Tibial nerve (tissue), 3 donors: ENCODE measurements around the gene IGLL5.

Experiments used
- POLR2A ChIP-seq, 2 donors: fragments of 450-650 bp; IDR thresholded peaks; one replicate each; pipeline ENCODE4 v1.6.1; 2017; ENCODE audit warnings: antibody characterized with exemption in 2 of 2, mild to moderate bottlenecking in 2 of 2, moderate library complexity in 2 of 2
- TF ChIP-seq, protein P1 (sequence below), 5 experiments: fragments of 200-600 bp in 3 of 5; fragments of 450-650 bp in 2 of 5; sonication (generic) in 3 of 5; IDR thresholded peaks; one replicate each; pipeline ENCODE4 v1.5.1; 2016 to 2019; ENCODE audit warnings: antibody characterized with exemption in 5 of 5, mild to moderate bottlenecking in 3 of 5, moderate library complexity in 2 of 5

DNA sequence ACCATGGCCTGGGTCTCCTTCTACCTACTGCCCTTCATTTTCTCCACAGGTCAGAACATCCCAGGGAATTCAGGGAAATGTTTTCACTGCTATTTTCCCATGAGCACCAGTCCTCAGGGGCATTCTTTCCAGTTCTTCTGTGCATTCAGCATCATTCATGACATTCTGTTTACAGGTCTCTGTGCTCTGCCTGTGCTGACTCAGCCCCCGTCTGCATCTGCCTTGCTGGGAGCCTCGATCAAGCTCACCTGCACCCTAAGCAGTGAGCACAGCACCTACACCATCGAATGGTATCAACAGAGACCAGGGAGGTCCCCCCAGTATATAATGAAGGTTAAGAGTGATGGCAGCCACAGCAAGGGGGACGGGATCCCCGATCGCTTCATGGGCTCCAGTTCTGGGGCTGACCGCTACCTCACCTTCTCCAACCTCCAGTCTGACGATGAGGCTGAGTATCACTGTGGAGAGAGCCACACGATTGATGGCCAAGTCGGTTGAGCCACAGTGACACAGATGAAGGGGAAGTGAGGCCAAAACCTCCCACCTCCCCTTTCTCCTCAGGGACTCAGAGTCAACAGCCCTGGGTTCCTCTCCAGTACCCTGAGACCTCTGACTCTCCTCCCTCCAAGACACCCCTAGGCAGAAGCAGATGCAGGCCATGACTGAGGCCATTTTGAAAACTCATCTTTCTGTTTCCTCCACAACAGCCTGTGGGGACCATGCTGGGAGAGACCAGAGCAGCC, 15.9 kb upstream of the IGLL5 start:
- TF ChIP-seq POLR2A (IDR thresholded peaks at IDR 0.05) = no peak
- TF ChIP-seq, protein P1, sequence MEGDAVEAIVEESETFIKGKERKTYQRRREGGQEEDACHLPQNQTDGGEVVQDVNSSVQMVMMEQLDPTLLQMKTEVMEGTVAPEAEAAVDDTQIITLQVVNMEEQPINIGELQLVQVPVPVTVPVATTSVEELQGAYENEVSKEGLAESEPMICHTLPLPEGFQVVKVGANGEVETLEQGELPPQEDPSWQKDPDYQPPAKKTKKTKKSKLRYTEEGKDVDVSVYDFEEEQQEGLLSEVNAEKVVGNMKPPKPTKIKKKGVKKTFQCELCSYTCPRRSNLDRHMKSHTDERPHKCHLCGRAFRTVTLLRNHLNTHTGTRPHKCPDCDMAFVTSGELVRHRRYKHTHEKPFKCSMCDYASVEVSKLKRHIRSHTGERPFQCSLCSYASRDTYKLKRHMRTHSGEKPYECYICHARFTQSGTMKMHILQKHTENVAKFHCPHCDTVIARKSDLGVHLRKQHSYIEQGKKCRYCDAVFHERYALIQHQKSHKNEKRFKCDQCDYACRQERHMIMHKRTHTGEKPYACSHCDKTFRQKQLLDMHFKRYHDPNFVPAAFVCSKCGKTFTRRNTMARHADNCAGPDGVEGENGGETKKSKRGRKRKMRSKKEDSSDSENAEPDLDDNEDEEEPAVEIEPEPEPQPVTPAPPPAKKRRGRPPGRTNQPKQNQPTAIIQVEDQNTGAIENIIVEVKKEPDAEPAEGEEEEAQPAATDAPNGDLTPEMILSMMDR (IDR thresholded peaks at IDR 0.05) = no peak
